Measurements from ENCODE around the gene PPP4C. TPM values are rescaled to one million over a fixed set of nuclear protein-coding genes. Genes with fewer than 3 reads are reported as not detected.

PPP4C gene
- total and polyA plus RNA-seq, 8 donors, result 21.7 to 53.7 (median 28.6) TPM

GRCh38 chr16:30127993-30128392 is 52.2 kb downstream of the PPP4C start:
- Histone ChIP-seq H3K4me1 (peaks cover 0 to 3% (median 0%) of the 10 kb centered on the region in 3 donors), H3K9me3 (no peaks in the 10 kb centered on the region), H3K36me3 (no peaks in the 10 kb centered on the region), H3K4me3 (no peak overlapping the region), H3K27me3 (no peaks in the 10 kb centered on the region), H3K27ac (no peak overlapping the region)
- 84 to 90% methylated on average over 1 of the region's 1 CpG for WGBS, 2 donors
- DNase-seq, result no peak
- no peak for FAIRE-seq
- TF ChIP-seq CTCF (IDR thresholded peaks at IDR 0.05), result no peak
- intact Hi-C loops (cut with DNase I), result loop anchor here in 1 of 3 donors (5.0 kb wide), 1 partner anchor 49 kb away; no protein-coding TSS in a partner anchor
- ATAC-seq, result no peak

- no peak for FAIRE-seq
These were observed 56.2 kb downstream of the PPP4C start for GRCh38 chr16:30131869-30132475.

GRCh38 chr16:30132591-30132990 is 56.8 kb downstream of the PPP4C start:
- 64 to 78% methylated on average over 3 of the region's 3 CpGs for WGBS, 2 donors
- DNase-seq, result no peak
- no peak overlapping the region for H3K4me3 ChIP-seq
- no peaks in the 10 kb centered on the region for H3K9me3 ChIP-seq
- intact Hi-C loops (cut with DNase I), result no loop called here
- no peak for FAIRE-seq
- no peaks in the 10 kb centered on the region for H3K27me3 ChIP-seq
- H3K36me3 ChIP-seq, result no peaks in the 10 kb centered on the region
- ATAC-seq, result no peak
- no peaks in the 10 kb centered on the region for H3K4me1 ChIP-seq
- TF ChIP-seq CTCF (IDR thresholded peaks at IDR 0.05), result no peak
- H3K27ac ChIP-seq, result no peak overlapping the region

More at GRCh38 chr16:30131869-30132475, 56.2 kb downstream of the PPP4C start:
- no peaks in the 10 kb centered on the region for H3K9me3 ChIP-seq
- intact Hi-C loops (cut with DNase I), result no loop called here
- no peak for ATAC-seq
- no peak for TF ChIP-seq CTCF (IDR thresholded peaks at IDR 0.05)
- no peak overlapping the region for H3K4me3 ChIP-seq
- H3K4me1 ChIP-seq, result no peaks in the 10 kb centered on the region
- H3K36me3 ChIP-seq, result no peaks in the 10 kb centered on the region
- 70 to 78% methylated on average over 4 of the region's 4 CpGs for WGBS, 2 donors
- no peak for DNase-seq
- no peak overlapping the region for H3K27ac ChIP-seq
- H3K27me3 ChIP-seq, result no peaks in the 10 kb centered on the region

Other genes starting within 250 kb of the PPP4C start
- 10 to 100 TPM; 31.9 to 50.9 (median 37.3) TPM for gene CDIPT, start 212.8 kb upstream of the PPP4C start, total RNA-seq
- gene CDIPT, start 212.8 kb upstream of the PPP4C start, polyA plus RNA-seq, result 10 to 100 TPM; 52.7 to 69.8 TPM
- 10 to 100 TPM; 14.7 to 29.4 (median 18.3) TPM for gene SEZ6L2, start 176.4 kb upstream of the PPP4C start, total RNA-seq
- 10 to 100 TPM; 12.6 to 38.8 TPM for gene SEZ6L2, start 176.4 kb upstream of the PPP4C start, polyA plus RNA-seq
- gene ASPHD1, start 175.5 kb upstream of the PPP4C start, total RNA-seq, result 10 to 100 TPM in 1 of 6 donors, 1 to 10 TPM in 5; 3.8 to 11.2 (median 7.1) TPM
- 10 to 100 TPM; 11.9 to 21.2 TPM for gene ASPHD1, start 175.5 kb upstream of the PPP4C start, polyA plus RNA-seq
- 10 to 100 TPM in 1 of 6 donors, 1 to 10 TPM in 5; 7.7 to 15.8 (median 9.0) TPM for gene KCTD13, start 149.8 kb upstream of the PPP4C start, total RNA-seq
- gene KCTD13, start 149.8 kb upstream of the PPP4C start, polyA plus RNA-seq, result 10 to 100 TPM; 19.3 to 20.5 TPM
- 10 to 100 TPM; 58.3 to 79.8 (median 68.1) TPM for gene TMEM219, start 113.9 kb upstream of the PPP4C start, total RNA-seq
- 100 to 1,000 TPM; 112 to 114 TPM for gene TMEM219, start 113.9 kb upstream of the PPP4C start, polyA plus RNA-seq
- 10 to 100 TPM; 13.5 to 26.1 (median 16.1) TPM for gene TAOK2, start 102.1 kb upstream of the PPP4C start, total RNA-seq
- gene TAOK2, start 102.1 kb upstream of the PPP4C start, polyA plus RNA-seq, result 10 to 100 TPM; 28.7 to 41.1 TPM
- 1 to 10 TPM; 4.4 to 9.5 (median 6.2) TPM for gene HIRIP3, start 80.4 kb upstream of the PPP4C start, total RNA-seq
- 10 to 100 TPM in 1 of 2 donors, 1 to 10 TPM in 1; 9.5 to 16.8 TPM for gene HIRIP3, start 80.4 kb upstream of the PPP4C start, polyA plus RNA-seq
- 10 to 100 TPM; 24.0 to 46.8 (median 30.1) TPM for gene INO80E, start 79.8 kb upstream of the PPP4C start, total RNA-seq
- gene INO80E, start 79.8 kb upstream of the PPP4C start, polyA plus RNA-seq, result 100 to 1,000 TPM in 1 of 2 donors, 10 to 100 TPM in 1; 51.0 to 113 TPM
- 1 to 10 TPM in 1 of 6 donors, under 1 TPM in 5; 0.19 to 1.9 (median 0.40) TPM for gene DOC2A, start 65.0 kb upstream of the PPP4C start, total RNA-seq
- 1 to 10 TPM; 2.6 to 4.4 TPM for gene DOC2A, start 65.0 kb upstream of the PPP4C start, polyA plus RNA-seq
- gene C16orf92, start 52.8 kb upstream of the PPP4C start, total RNA-seq, result not detected
- gene C16orf92, start 52.8 kb upstream of the PPP4C start, polyA plus RNA-seq, result not detected
- gene TLCD3B, start 44.7 kb upstream of the PPP4C start, total RNA-seq, result under 1 TPM in 3 of 6 donors, not detected in 3; 0.20 to 0.28 (median 0.24) TPM
- gene TLCD3B, start 44.7 kb upstream of the PPP4C start, polyA plus RNA-seq, result 1 to 10 TPM in 1 of 2 donors, under 1 TPM in 1; 0.95 to 2.1 TPM
- gene ALDOA, start 10.2 kb upstream of the PPP4C start, total RNA-seq, result 100 to 1,000 TPM; 234 to 425 (median 329) TPM
- 100 to 1,000 TPM; 304 to 349 TPM for gene ALDOA, start 10.2 kb upstream of the PPP4C start, polyA plus RNA-seq
- 1 to 10 TPM; 1.3 to 3.0 (median 1.7) TPM for gene TBX6, start 15.9 kb downstream of the PPP4C start, total RNA-seq
- gene TBX6, start 15.9 kb downstream of the PPP4C start, polyA plus RNA-seq, result 1 to 10 TPM; 2.3 to 3.6 TPM
- gene YPEL3, start 20.2 kb downstream of the PPP4C start, total RNA-seq, result 10 to 100 TPM; 18.6 to 57.1 (median 35.5) TPM
- gene YPEL3, start 20.2 kb downstream of the PPP4C start, polyA plus RNA-seq, result 100 to 1,000 TPM; 127 to 134 TPM
- 1 to 10 TPM in 4 of 6 donors, under 1 TPM in 2; 0.41 to 3.5 (median 1.3) TPM for gene GDPD3, start 37.5 kb downstream of the PPP4C start, total RNA-seq
- gene GDPD3, start 37.5 kb downstream of the PPP4C start, polyA plus RNA-seq, result 1 to 10 TPM; 3.6 to 7.4 TPM
- 10 to 100 TPM; 19.8 to 34.1 (median 22.8) TPM for gene MAPK3, start 47.2 kb downstream of the PPP4C start, total RNA-seq
- gene MAPK3, start 47.2 kb downstream of the PPP4C start, polyA plus RNA-seq, result 10 to 100 TPM; 24.4 to 38.2 TPM
- 10 to 100 TPM in 3 of 6 donors, 1 to 10 TPM in 3; 2.1 to 26.4 (median 9.7) TPM for gene CORO1A, start 107.6 kb downstream of the PPP4C start, total RNA-seq
- gene CORO1A, start 107.6 kb downstream of the PPP4C start, polyA plus RNA-seq, result 10 to 100 TPM; 12.2 to 14.9 TPM
- 10 to 100 TPM; 17.3 to 39.1 (median 30.6) TPM for gene BOLA2B, start 117.7 kb downstream of the PPP4C start, total RNA-seq
- 100 to 1,000 TPM in 1 of 2 donors, 10 to 100 TPM in 1; 77.2 to 138 TPM for gene BOLA2B, start 117.7 kb downstream of the PPP4C start, polyA plus RNA-seq
- 10 to 100 TPM in 4 of 6 donors, 1 to 10 TPM in 2; 9.0 to 25.0 (median 14.0) TPM for gene SLX1A, start 117.9 kb downstream of the PPP4C start, total RNA-seq
- gene SLX1A, start 117.9 kb downstream of the PPP4C start, polyA plus RNA-seq, result 10 to 100 TPM; 61.8 to 63.8 TPM
- gene SULT1A3, start 123.3 kb downstream of the PPP4C start, total RNA-seq, result 10 to 100 TPM in 1 of 6 donors, 1 to 10 TPM in 5; 1.0 to 14.7 (median 4.8) TPM
- 100 to 1,000 TPM in 1 of 2 donors, 10 to 100 TPM in 1; 64.5 to 106 TPM for gene SULT1A3, start 123.3 kb downstream of the PPP4C start, polyA plus RNA-seq
- 10 to 100 TPM in 1 of 6 donors, 1 to 10 TPM in 4, under 1 TPM in 1; 0.70 to 14.4 (median 5.3) TPM for gene NPIPB13, start 172.5 kb downstream of the PPP4C start, total RNA-seq
- 1 to 10 TPM; 6.9 to 10.0 TPM for gene NPIPB13, start 172.5 kb downstream of the PPP4C start, polyA plus RNA-seq

All from pancreas (tissue), 10 donors.